K562 (cell line): ENCODE measurements around the gene SH3TC1. TPM values are rescaled to one million over a fixed set of nuclear protein-coding genes. Genes with fewer than 3 reads are reported as not detected.

Experiments
- ATAC-seq: fragments of 200-7000 bp; cut with Tn5 transposase; 3 replicates; pipeline ENCODE4 v1.9.1; 2020; ENCODE audit warnings: moderate library complexity
- BruUV-seq: library from RNA; stranded (reverse); fragments of 400-500 nt; replicated peaks from 2 replicates; lab custom pipeline; 2021; lab: Mats Ljungman, UMichigan
- CTCF ChIA-PET: fragments of 300-600 bp; formaldehyde crosslinking; extraction: SDS; loops from one replicate; lab custom pipeline; 2021; ENCODE audit warnings: low intra/inter-chr PET ratio; lab: Yijun Ruan, JAX
- POLR2A ChIA-PET: fragments of 300-600, 350-650 bp; sonication (Branson Sonifier 250); formaldehyde crosslinking; extraction: SDS; loops from one replicate; lab custom pipeline; 2021; ENCODE audit warnings: antibody characterized with exemption, inconsistent platforms; lab: Yijun Ruan, JAX
- DNase-seq, 4 experiments: peaks; one replicate each; pipeline versions ENCODE4 v3.0.0 to v3.0.0-alpha.2; 2011 to 2018; ENCODE audit warnings: low spot score in 3 of 4, mixed read lengths in 3 of 4; ENCODE audit errors: extremely low read depth in 1 of 4
- FAIRE-seq: peaks from 2 replicates; lab custom pipeline; 2011; peaks lifted over from hg19 to GRCh38; lab: Jason Lieb, UNC
- H2AFZ ChIP-seq: 2 replicates; pipeline ENCODE4 v1.6.0; 2011; ENCODE audit warnings: low read depth, low read length, control low read depth, inconsistent platforms
- H3K27ac ChIP-seq: fragments of 200-600 bp; 3 replicates; pipeline ENCODE4 v1.8.0; 2011; ENCODE audit warnings: low read depth, mild to moderate bottlenecking, control low read depth, inconsistent platforms, low read length, moderate library complexity, mixed read lengths; ENCODE audit errors: extremely low read depth
- H3K27me3 ChIP-seq, 2 experiments: fragments of 300-600 bp in 1 of 2; 2 replicates in 1 of 2; 3 replicates in 1 of 2; pipeline versions ENCODE4 v1.6.0 to v1.8.0; 2011; ENCODE audit warnings: inconsistent platforms in 2 of 2, low read length in 2 of 2, mild to moderate bottlenecking in 1 of 2, mixed read lengths in 1 of 2, moderate library complexity in 1 of 2; ENCODE audit not compliant: control insufficient read depth in 2 of 2, insufficient read depth in 2 of 2
- H3K36me3 ChIP-seq: fragments of 300-600 bp; 3 replicates; pipeline ENCODE4 v1.8.0; 2011; ENCODE audit warnings: mild to moderate bottlenecking, low read length, inconsistent platforms; ENCODE audit not compliant: control insufficient read depth, insufficient read depth
- H3K4me1 ChIP-seq, 2 experiments: fragments of 200-600 bp in 1 of 2; replicated peaks in 1 of 2; 2 replicates in 1 of 2; 3 replicates in 1 of 2; pipeline versions ENCODE4 v1.5.1 to v1.8.0; 2011; ENCODE audit warnings: inconsistent platforms in 2 of 2, low read length in 2 of 2, mild to moderate bottlenecking in 1 of 2, mixed read lengths in 1 of 2, moderate library complexity in 1 of 2; ENCODE audit not compliant: control insufficient read depth in 2 of 2, insufficient read depth in 2 of 2
- H3K4me2 ChIP-seq: 2 replicates; pipeline ENCODE4 v1.6.1; 2011; ENCODE audit warnings: low read length, control low read depth, inconsistent platforms, mixed read lengths; ENCODE audit not compliant: insufficient read depth
- H3K4me3 ChIP-seq: fragments of 200-600 bp; sonication (generic), shearing (Covaris generic); 2 replicates; pipeline ENCODE4 v1.5.1; 2016; ENCODE audit warnings: control low read depth, inconsistent platforms
- H3K79me2 ChIP-seq: fragments of 200-600 bp; 3 replicates; pipeline ENCODE4 v1.8.0; 2011; ENCODE audit warnings: low read length, inconsistent platforms; ENCODE audit not compliant: control insufficient read depth, insufficient read depth
- H3K9ac ChIP-seq, 2 experiments: 2 replicates each; pipeline versions ENCODE4 v1.6.0 to v1.6.1; 2011; ENCODE audit warnings: low read depth in 2 of 2, low read length in 2 of 2, control low read depth in 1 of 2, inconsistent platforms in 1 of 2, mild to moderate bottlenecking in 1 of 2, mixed read lengths in 1 of 2; ENCODE audit not compliant: insufficient read depth in 1 of 2
- H3K9me1 ChIP-seq: one replicate; pipeline ENCODE4 v1.6.0; 2011; ENCODE audit warnings: inconsistent platforms, mild to moderate bottlenecking, low read length, moderate library complexity; ENCODE audit not compliant: control insufficient read depth, insufficient read depth
- H3K9me3 ChIP-seq: replicated peaks from 2 replicates; pipeline ENCODE4 v1.5.1; 2011; ENCODE audit warnings: low read depth, low read length, inconsistent platforms; ENCODE audit not compliant: control insufficient read depth, insufficient read depth
- H4K20me1 ChIP-seq: replicated peaks from 2 replicates; pipeline ENCODE4 v1.6.1; 2011; ENCODE audit warnings: low read length, inconsistent platforms, mixed read lengths; ENCODE audit not compliant: control insufficient read depth, insufficient read depth
- HLTF ChIP-seq: fragments of 450-650 bp; IDR thresholded peaks from 2 replicates; pipeline ENCODE4 v1.6.1; 2016
- MCM2 ChIP-seq: fragments of 450-650 bp; IDR thresholded peaks from 2 replicates; pipeline ENCODE4 v1.6.1; 2017; ENCODE audit warnings: low read depth, mild to moderate bottlenecking
- MTA3 ChIP-seq: fragments of 450-650 bp; formaldehyde crosslinking; IDR thresholded peaks from 2 replicates; pipeline ENCODE4 v1.6.1; 2017; ENCODE audit warnings: mild to moderate bottlenecking, borderline replicate concordance
- PREB ChIP-seq: sonication (generic); formaldehyde crosslinking; IDR thresholded peaks from 2 replicates; pipeline ENCODE4 v1.8.1; 2023; ENCODE audit warnings: mild to moderate bottlenecking, missing genetic modification reagents
- ZNF263 ChIP-seq: sonication (generic); formaldehyde crosslinking; IDR thresholded peaks from 2 replicates; pipeline ENCODE4 v1.8.0; 2022; ENCODE audit warnings: mild to moderate bottlenecking, missing genetic modification reagents, borderline replicate concordance
- ZNF512 ChIP-seq: IDR thresholded peaks from 2 replicates; pipeline ENCODE4 v1.6.1; 2016; ENCODE audit warnings: missing genetic modification characterization, missing compliant biosample characterization
- WGBS: fragments of 100-300 bp; shearing (Covaris generic); methylation state at CpG from one replicate; pipeline ENCODE4 v1.1.6; 2016; ENCODE audit warnings: low coverage, mixed read lengths; ENCODE audit not compliant: insufficient coverage; ENCODE audit errors: missing lambda C conversion rate; 5-methylcytosine and 5-hydroxymethylcytosine counted together
- in situ Hi-C: fragments of 300-500 bp; cut with MboI; formaldehyde crosslinking; loops from 4 replicates; pipeline ENCODE4 v1.15.0; 2018; ENCODE audit warnings: inconsistent platforms, mixed read lengths
- intact Hi-C: fragments of 100-400 bp; cut with micrococcal nuclease; formaldehyde crosslinking; loops from 2 replicates; pipeline ENCODE4 v1.14.2; 2022
- polyA plus RNA-seq, 8 experiments: library from polyadenylated mRNA; depleted of rRNA in 4 of 8; stranded (reverse) in 5 of 8; unstranded in 3 of 8; fragments of >200 nt; fragmentation: Nextera tagmentation in 2 of 8; fragmentation: Illumina TruSeq in 1 of 8; extraction: Ambion mirVana in 2 of 8; extraction: Trizol in 1 of 8; gene quantifications; 2 replicates each; pipeline versions ENCODE4 v1.2.1 to v1.2.3, GENCODE V29; 2011 to 2014; ENCODE audit warnings: inconsistent platforms in 1 of 8, missing spikeins in 1 of 8
- total RNA-seq, 7 experiments: library from RNA; depleted of rRNA in 6 of 7; stranded (reverse); fragments of >200 nt in 6 of 7; fragmentation: Illumina TruSeq in 2 of 7; extraction: Trizol in 2 of 7; gene quantifications; 2 replicates each; pipeline versions ENCODE4 v1.2.1 to v1.2.3, GENCODE V29; 2011 to 2021; ENCODE audit warnings: low replicate concordance in 1 of 7

The SH3TC1 gene
- total and polyA plus RNA-seq, 9 of the 15 experiments (the other 6 are each of a cell fraction or from before 2014, with no cell fraction given) = 0.04 to 2.1 (median 0.48) TPM; not detected in 1

GRCh38 chr4:8272472-8273428 lies 73.7 kb downstream of the SH3TC1 start:
- Histone ChIP-seq H3K27me3 (peaks cover 0 to 55% of the 10 kb centered on the region in 2 experiments), H3K9me1 (no peaks in the 10 kb centered on the region), H4K20me1 (no peaks in the 10 kb centered on the region), H3K4me2 (no peak overlapping the region), H3K36me3 (no peaks in the 10 kb centered on the region), H3K4me1 (peaks cover 0 to 24% of the 10 kb centered on the region in 2 experiments; a peak in 2 of 5 replicates), H3K4me3 (no peak overlapping the region), H2AFZ (no peak overlapping the region), H3K9ac (no peak overlapping the region), H3K79me2 (no peaks in the 10 kb centered on the region), H3K27ac (no peak overlapping the region), H3K9me3 (no peaks in the 10 kb centered on the region)
- DNase-seq (no peak), ATAC-seq (no peak; the same call in 2 of the 3 replicates), FAIRE-seq (no peak)
- 8% methylated on average over 25 of the region's 30 CpGs for WGBS
- in situ Hi-C loops (no loop called here), intact Hi-C loops (no loop called here)
- POLR2A ChIA-PET = interaction anchor here (0.8 to 1.7 kb wide), 4 partner anchors 14 to 223 kb away, joined by 3 to 5 read pairs (median 4); no protein-coding TSS in a partner anchor
- TF ChIP-seq MTA3 = no peak
- no peak for TF ChIP-seq HLTF
- no peak for TF ChIP-seq ZNF512 (tag)
- peak; percentile 27; the same call in 1 of the 2 replicates for TF ChIP-seq ZNF263 (CRISPR knock-in tag)
- no peak for TF ChIP-seq MCM2
- TF ChIP-seq PREB (CRISPR knock-in tag) = no peak
- CTCF ChIA-PET = no interaction called here
- no TSS peak for BruUV-seq
